ENCODE measurements around the gene HERC3.

Gene HERC3

DNA sequence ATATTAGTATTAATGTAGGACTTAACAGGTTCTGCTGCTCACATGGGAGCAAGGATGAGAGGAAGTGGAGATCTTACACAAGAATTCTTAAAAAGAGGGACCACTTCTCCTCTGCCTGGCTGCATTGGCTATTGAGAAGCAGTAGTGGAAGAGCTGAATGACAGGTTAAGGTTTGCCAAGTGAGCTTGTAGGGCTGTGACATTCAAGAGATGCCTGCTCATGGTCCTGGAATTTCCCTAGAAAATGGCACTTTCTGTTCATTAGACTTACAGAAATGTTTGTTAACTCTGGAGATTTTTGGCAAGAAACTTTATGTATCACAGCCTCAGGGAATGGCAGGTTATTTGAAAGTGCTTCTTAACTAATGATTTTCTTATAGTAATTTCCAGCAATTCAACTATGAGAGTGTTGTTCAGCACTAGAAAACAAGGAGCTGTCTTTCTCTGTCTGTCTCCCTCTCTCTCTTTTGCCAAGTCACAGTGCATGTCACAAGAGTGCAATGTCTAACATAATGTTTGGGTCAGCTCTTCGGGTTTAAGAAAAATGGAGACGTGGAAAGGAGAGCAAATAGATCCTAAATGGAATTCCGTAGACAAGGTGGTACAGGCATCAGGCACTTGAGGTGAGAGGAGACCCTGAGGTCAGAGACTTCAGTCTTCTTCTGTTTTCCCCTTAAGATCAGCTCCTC lies 113.7 kb downstream of the HERC3 start:
- TF ChIP-seq, protein P1, sequence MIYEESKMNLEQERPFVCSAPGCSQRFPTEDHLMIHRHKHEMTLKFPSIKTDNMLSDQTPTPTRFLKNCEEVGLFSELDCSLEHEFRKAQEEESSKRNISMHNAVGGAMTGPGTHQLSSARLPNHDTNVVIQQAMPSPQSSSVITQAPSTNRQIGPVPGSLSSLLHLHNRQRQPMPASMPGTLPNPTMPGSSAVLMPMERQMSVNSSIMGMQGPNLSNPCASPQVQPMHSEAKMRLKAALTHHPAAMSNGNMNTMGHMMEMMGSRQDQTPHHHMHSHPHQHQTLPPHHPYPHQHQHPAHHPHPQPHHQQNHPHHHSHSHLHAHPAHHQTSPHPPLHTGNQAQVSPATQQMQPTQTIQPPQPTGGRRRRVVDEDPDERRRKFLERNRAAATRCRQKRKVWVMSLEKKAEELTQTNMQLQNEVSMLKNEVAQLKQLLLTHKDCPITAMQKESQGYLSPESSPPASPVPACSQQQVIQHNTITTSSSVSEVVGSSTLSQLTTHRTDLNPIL (CRISPR knock-in tag; IDR thresholded peaks at IDR 0.05; ENCODE audit: low read depth), result no peak
- TF ChIP-seq TOX (CRISPR knock-in tag; IDR thresholded peaks at IDR 0.05; ENCODE audit: borderline replicate concordance), result no peak
- TF ChIP-seq SNAI2 (CRISPR knock-in tag; IDR thresholded peaks at IDR 0.05), result no peak
- TF ChIP-seq PPARA (CRISPR knock-in tag; IDR thresholded peaks at IDR 0.05; ENCODE audit: borderline replicate concordance), result no peak
- no peak for TF ChIP-seq ARNTL (CRISPR knock-in tag; IDR thresholded peaks at IDR 0.05; ENCODE audit: borderline replicate concordance, low read depth)
- no peak for TF ChIP-seq ZFP30 (CRISPR knock-in tag; IDR thresholded peaks at IDR 0.05)
- TF ChIP-seq OSR1 (CRISPR knock-in tag; IDR thresholded peaks at IDR 0.05), result no peak
- ATAC-seq, result peak; percentile 69

DNA sequence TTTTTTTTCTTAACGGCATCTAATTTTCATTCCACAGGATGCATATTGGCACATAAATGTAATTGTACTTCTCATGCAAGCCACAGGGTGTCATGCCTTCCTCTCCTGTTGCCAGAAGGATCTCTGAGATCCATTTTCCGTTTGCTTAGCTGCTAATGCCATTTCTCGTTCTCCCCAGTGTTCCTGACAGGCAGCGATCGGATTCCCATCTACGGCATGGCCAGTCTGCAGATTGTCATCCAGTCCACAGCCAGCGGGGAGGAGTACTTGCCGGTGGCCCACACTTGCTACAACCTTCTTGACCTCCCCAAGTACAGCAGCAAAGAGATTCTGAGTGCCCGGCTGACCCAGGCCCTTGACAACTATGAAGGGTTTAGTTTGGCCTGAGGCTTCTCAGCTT lies 114.3 kb downstream of the HERC3 start:
- peak; percentile 97 for ATAC-seq
- TF ChIP-seq ZNF565 (CRISPR knock-in tag; conservative IDR thresholded peaks at IDR 0.05; ENCODE audit: low read depth) (no peak), ESRRG (CRISPR knock-in tag; IDR thresholded peaks at IDR 0.05) (no peak), TOX (CRISPR knock-in tag; IDR thresholded peaks at IDR 0.05; ENCODE audit: borderline replicate concordance) (no peak), ZFP30 (CRISPR knock-in tag; IDR thresholded peaks at IDR 0.05) (no peak), ISL1 (CRISPR knock-in tag; IDR thresholded peaks at IDR 0.05) (no peak), SNAI2 (CRISPR knock-in tag; IDR thresholded peaks at IDR 0.05) (no peak)
- TF ChIP-seq, protein P2, sequence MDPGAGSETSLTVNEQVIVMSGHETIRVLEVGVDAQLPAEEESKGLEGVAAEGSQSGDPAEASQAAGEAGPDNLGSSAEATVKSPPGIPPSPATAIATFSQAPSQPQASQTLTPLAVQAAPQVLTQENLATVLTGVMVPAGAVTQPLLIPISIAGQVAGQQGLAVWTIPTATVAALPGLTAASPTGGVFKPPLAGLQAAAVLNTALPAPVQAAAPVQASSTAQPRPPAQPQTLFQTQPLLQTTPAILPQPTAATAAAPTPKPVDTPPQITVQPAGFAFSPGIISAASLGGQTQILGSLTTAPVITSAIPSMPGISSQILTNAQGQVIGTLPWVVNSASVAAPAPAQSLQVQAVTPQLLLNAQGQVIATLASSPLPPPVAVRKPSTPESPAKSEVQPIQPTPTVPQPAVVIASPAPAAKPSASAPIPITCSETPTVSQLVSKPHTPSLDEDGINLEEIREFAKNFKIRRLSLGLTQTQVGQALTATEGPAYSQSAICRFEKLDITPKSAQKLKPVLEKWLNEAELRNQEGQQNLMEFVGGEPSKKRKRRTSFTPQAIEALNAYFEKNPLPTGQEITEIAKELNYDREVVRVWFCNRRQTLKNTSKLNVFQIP (CRISPR knock-in tag; IDR thresholded peaks at IDR 0.05; ENCODE audit: borderline replicate concordance, low read depth), result no peak
- TF ChIP-seq, protein P3, sequence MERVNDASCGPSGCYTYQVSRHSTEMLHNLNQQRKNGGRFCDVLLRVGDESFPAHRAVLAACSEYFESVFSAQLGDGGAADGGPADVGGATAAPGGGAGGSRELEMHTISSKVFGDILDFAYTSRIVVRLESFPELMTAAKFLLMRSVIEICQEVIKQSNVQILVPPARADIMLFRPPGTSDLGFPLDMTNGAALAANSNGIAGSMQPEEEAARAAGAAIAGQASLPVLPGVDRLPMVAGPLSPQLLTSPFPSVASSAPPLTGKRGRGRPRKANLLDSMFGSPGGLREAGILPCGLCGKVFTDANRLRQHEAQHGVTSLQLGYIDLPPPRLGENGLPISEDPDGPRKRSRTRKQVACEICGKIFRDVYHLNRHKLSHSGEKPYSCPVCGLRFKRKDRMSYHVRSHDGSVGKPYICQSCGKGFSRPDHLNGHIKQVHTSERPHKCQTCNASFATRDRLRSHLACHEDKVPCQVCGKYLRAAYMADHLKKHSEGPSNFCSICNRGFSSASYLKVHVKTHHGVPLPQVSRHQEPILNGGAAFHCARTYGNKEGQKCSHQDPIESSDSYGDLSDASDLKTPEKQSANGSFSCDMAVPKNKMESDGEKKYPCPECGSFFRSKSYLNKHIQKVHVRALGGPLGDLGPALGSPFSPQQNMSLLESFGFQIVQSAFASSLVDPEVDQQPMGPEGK (CRISPR knock-in tag; IDR thresholded peaks at IDR 0.05; ENCODE audit: borderline replicate concordance), result no peak

DNA sequence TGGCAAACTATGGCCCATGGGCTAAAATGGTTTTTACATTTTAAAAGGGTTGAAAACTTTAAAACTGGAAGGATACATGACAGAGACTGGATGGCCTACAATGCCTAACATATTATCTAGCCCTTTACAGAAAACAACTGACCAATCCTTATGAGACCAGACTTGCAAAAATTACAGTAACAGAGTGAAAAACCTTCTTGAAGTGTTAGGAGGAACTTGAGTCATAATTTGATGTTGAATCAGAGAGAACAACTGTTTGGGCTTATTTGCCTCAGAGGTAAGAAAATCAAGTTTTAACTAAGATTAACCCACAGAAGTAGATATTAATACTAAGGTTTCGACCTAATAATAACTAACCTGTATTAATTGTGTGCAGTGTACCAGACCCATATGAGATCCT lies 117.7 kb downstream of the HERC3 start:
- TF ChIP-seq OSR1 (CRISPR knock-in tag; IDR thresholded peaks at IDR 0.05), result no peak
- no peak for TF ChIP-seq ZNF565 (CRISPR knock-in tag; conservative IDR thresholded peaks at IDR 0.05; ENCODE audit: low read depth)
- TF ChIP-seq ZNF8 (CRISPR knock-in tag; IDR thresholded peaks at IDR 0.05), result no peak
- TF ChIP-seq ZNF70 (CRISPR knock-in tag; IDR thresholded peaks at IDR 0.05), result no peak
- TF ChIP-seq ARNTL (CRISPR knock-in tag; IDR thresholded peaks at IDR 0.05; ENCODE audit: borderline replicate concordance, low read depth), result no peak
- no peak for TF ChIP-seq GLIS3 (CRISPR knock-in tag; IDR thresholded peaks at IDR 0.05)
- TF ChIP-seq, protein P1 (CRISPR knock-in tag; IDR thresholded peaks at IDR 0.05; ENCODE audit: low read depth), result no peak
- TF ChIP-seq, protein P4, sequence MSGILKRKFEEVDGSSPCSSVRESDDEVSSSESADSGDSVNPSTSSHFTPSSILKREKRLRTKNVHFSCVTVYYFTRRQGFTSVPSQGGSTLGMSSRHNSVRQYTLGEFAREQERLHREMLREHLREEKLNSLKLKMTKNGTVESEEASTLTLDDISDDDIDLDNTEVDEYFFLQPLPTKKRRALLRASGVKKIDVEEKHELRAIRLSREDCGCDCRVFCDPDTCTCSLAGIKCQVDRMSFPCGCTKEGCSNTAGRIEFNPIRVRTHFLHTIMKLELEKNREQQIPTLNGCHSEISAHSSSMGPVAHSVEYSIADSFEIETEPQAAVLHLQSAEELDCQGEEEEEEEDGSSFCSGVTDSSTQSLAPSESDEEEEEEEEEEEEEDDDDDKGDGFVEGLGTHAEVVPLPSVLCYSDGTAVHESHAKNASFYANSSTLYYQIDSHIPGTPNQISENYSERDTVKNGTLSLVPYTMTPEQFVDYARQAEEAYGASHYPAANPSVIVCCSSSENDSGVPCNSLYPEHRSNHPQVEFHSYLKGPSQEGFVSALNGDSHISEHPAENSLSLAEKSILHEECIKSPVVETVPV (CRISPR knock-in tag; IDR thresholded peaks at IDR 0.05), result no peak
- TF ChIP-seq ZFP3 (CRISPR knock-in tag; IDR thresholded peaks at IDR 0.05), result no peak
- TF ChIP-seq, protein P2 (CRISPR knock-in tag; IDR thresholded peaks at IDR 0.05; ENCODE audit: borderline replicate concordance, low read depth), result no peak
- no peak for TF ChIP-seq ISL1 (CRISPR knock-in tag; IDR thresholded peaks at IDR 0.05)
- no peak for TF ChIP-seq BACH2 (CRISPR knock-in tag; IDR thresholded peaks at IDR 0.05; ENCODE audit: borderline replicate concordance)
- no peak for ATAC-seq

All from SK-N-SH treated with all-trans-retinoic acid at 6 μM for 48 hours (cell line).